IPS-18a (cell line): ENCODE data around the gene SLC20A1.
"Not testable (repeated sequence)": the region's sequence is repeated elsewhere in the genome, so short reads cannot be mapped to it uniquely, and the experiment has no call there.

Source experiments
- H3K27ac ChIP-seq: one replicate; pipeline ENCODE4 v1.5.1; 2013; ENCODE audit warnings: low read length
- H3K27me3 ChIP-seq: one replicate; pipeline ENCODE4 v1.6.1; 2013; ENCODE audit warnings: mild to moderate bottlenecking, low read length; ENCODE audit not compliant: control insufficient read depth, insufficient read depth
- H3K36me3 ChIP-seq: one replicate; pipeline ENCODE4 v1.6.1; 2013; ENCODE audit warnings: low read depth, low read length; ENCODE audit not compliant: control insufficient read depth
- H3K4me1 ChIP-seq: one replicate; pipeline ENCODE4 v1.6.1; 2013; ENCODE audit warnings: low read depth, low read length; ENCODE audit not compliant: control insufficient read depth
- H3K4me3 ChIP-seq: one replicate; pipeline ENCODE4 v1.5.1; 2013; ENCODE audit warnings: low read length
- H3K9ac ChIP-seq: one replicate; pipeline ENCODE4 v1.6.1; 2013; ENCODE audit warnings: mild to moderate bottlenecking, low read length, moderate library complexity
- H3K9me3 ChIP-seq: one replicate; pipeline ENCODE4 v1.6.1; 2013; ENCODE audit warnings: low read depth, low read length; ENCODE audit not compliant: control insufficient read depth

SLC20A1 gene

DNA sequence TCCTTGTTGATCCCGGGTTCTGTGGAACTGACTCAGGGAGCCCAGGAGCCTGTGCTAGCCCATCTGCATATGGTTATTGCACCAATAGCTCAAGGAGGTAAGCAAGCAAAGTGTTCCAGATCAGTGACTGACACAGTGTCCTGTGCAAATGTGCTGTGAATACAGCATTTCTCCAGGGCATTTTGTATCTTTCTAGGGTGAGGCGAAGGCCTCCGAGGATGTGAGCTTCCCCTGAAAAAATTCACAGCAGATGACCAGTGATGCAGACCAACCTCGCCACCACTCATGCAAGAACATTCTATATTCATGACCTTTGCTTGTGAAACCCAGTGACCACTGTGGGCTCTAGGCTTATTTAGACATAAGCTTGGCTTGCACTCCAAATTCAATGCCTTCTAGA, 59.8 kb downstream of the SLC20A1 start:
- Histone ChIP-seq H3K27ac (no peak overlapping the region), H3K4me1 (no peaks in the 10 kb centered on the region), H3K4me3 (no peak overlapping the region), H3K9me3 (no peaks in the 10 kb centered on the region), H3K36me3 (no peaks in the 10 kb centered on the region), H3K27me3 (no peaks in the 10 kb centered on the region), H3K9ac (no peak overlapping the region)

DNA sequence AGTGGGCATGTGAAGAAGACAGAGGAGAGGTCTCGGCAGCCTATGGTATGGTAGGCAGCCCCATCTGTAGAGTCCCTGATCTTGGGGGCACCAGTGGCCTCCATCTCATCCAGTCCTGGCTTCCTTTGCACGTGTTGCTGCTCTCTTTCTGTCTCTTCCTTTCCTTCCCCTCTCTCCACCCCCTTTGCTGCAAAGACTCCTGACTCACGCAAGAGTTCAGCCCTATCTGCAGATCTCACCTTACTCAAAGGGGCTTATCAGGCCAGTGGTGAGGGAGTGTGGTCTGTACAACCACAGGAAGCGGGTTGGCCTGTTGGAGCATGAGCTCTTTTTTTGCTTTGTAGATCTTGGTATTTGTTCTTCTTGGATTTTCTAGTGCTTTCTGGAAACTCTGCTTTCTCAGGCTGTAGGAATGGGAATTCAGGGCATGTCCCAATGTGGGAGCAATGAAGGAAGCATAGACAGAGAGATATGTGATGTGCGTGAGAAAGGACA, 60.5 kb downstream of the SLC20A1 start:
- Histone ChIP-seq H3K9me3 (no peaks in the 10 kb centered on the region), H3K27me3 (no peaks in the 10 kb centered on the region), H3K4me1 (no peaks in the 10 kb centered on the region), H3K27ac (no peak overlapping the region), H3K9ac (no peak overlapping the region), H3K36me3 (no peaks in the 10 kb centered on the region), H3K4me3 (no peak overlapping the region)

DNA sequence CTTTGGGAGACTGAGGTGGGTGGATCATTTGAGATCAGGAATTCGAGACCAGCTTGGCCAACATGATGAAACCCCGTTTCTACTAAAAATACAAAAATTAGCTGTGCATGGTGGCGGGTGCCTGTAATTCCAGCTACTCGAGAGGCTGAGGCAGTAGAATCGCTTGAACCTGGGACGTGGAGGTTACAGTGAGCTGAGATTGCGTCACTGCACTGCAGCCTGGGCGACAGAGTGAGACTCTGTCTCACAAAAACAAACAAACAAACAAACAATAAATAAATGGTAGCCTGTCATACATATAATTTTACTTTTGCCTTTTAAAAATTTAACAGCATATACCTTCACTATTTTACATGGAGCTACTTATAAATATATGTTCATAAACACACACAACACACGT, 61.2 kb downstream of the SLC20A1 start:
- not testable (repeated sequence) for H3K9me3 ChIP-seq, H3K36me3 ChIP-seq, H3K27ac ChIP-seq, H3K9ac ChIP-seq, H3K4me3 ChIP-seq, H3K4me1 ChIP-seq, H3K27me3 ChIP-seq

DNA sequence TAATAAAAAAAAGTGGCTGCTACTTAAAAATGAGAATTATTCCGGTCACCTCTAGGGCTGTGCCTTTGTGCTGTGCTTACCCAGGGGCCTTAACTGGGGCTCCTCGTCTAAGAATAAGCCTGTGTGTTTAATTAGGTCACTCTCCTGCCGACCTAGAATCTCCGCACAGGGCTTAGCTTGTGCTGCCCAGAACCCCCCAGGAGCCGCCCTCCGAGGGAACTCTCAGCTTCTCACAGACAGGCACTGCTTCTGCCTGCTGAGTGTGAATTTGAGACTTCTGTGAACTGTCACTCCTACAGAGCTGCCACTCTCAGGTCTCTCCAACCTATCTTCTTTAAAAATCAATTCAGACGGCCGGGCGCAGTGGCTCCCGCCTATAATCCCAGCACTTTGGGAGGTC, 63.2 kb downstream of the SLC20A1 start:
- Histone ChIP-seq H3K9me3 (no peaks in the 10 kb centered on the region), H3K27me3 (no peaks in the 10 kb centered on the region), H3K36me3 (no peaks in the 10 kb centered on the region), H3K4me3 (no peak overlapping the region), H3K4me1 (no peaks in the 10 kb centered on the region), H3K27ac (no peak overlapping the region), H3K9ac (no peak overlapping the region)

DNA sequence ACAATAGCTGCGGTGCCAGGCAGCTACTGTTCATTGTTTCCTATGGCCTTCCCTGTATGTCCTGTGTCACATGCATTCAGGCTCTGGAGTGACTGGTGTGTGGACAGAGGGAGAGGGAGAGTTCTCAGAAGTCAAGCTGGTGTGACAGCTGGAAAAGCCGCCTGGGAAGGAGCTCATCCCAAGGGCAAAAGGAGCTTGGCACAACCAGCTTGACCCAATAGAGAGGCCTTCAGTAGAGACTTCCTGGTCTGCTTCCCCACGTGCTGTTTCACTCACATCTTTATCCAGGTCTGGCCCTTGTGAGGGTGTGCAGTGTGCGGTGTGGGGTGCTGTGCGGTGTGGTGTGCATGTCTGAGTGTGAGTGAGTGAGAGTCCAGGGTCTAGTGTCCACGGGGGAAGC, 64.0 kb downstream of the SLC20A1 start:
- no peak overlapping the region for H3K4me3 ChIP-seq
- H3K27ac ChIP-seq: no peak overlapping the region
- no peaks in the 10 kb centered on the region for H3K4me1 ChIP-seq
- no peaks in the 10 kb centered on the region for H3K27me3 ChIP-seq
- H3K9ac ChIP-seq: no peak overlapping the region
- H3K36me3 ChIP-seq: no peaks in the 10 kb centered on the region
- no peaks in the 10 kb centered on the region for H3K9me3 ChIP-seq

DNA sequence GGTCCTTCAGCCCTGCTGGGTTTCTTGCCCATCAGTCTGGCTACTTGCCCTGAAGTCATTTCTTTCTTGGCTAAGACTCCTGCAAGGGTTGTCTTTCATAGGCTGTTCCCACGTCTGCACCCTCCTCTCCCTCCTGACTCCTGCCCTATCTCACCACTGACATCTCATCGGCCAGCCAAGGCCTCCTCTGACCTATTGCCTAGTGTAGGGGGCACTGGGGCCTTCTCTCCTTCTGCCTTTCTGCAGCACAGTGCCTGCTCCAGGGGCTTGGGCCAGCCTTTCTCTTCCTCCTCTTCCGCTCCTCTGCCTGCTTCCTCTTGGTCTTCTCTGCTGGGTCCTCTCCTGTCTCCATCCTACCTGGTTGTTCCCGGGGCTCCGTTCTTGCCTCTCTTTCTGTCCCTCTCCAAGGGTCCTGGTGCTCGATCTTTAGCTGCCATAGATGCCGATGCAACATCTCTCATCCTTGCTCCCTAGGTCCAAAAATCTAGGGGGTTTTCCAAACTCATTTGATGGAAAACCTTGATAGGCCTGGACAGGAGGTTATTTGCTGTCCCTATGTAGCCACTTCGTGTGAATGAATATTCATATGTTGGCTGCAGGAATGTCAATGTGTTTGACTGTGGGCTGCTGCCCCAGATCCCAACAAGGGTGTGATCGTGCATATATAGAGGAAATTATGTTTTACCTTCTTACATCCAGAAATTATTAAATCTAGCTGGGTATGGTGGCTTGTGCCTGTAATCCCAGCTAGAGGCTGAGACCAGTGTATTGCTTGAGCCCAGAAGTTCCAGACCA, 65.4 kb downstream of the SLC20A1 start:
- H3K27me3 ChIP-seq: no peaks in the 10 kb centered on the region
- H3K4me3 ChIP-seq: no peak overlapping the region
- H3K36me3 ChIP-seq: no peaks in the 10 kb centered on the region
- no peaks in the 10 kb centered on the region for H3K4me1 ChIP-seq
- H3K9me3 ChIP-seq: no peaks in the 10 kb centered on the region
- H3K9ac ChIP-seq: no peak overlapping the region
- H3K27ac ChIP-seq: no peak overlapping the region

DNA sequence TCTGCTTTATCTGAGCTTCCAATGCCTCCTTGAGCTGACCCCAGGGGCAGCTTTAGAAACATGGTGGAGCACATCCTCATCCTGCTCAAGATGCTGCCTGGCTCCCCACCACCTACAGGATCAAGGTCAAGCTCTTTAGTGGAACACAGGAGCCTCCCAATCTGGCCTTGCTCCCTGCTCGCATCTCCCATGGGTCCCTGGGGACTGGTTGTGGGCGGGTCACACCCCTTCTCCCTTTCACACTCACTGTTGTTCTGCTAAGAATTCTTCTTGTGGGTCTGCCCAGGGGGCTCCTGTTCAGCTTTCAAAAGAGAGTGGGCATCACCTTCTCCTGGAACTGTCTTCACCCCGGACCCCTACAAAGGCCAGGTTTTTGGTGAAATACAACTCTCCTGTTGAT, 66.7 kb downstream of the SLC20A1 start:
- H3K27ac ChIP-seq: no peak overlapping the region
- H3K9ac ChIP-seq: no peak overlapping the region
- H3K9me3 ChIP-seq: no peaks in the 10 kb centered on the region
- H3K4me3 ChIP-seq: no peak overlapping the region
- no peaks in the 10 kb centered on the region for H3K27me3 ChIP-seq
- H3K36me3 ChIP-seq: no peaks in the 10 kb centered on the region
- H3K4me1 ChIP-seq: no peaks in the 10 kb centered on the region

DNA sequence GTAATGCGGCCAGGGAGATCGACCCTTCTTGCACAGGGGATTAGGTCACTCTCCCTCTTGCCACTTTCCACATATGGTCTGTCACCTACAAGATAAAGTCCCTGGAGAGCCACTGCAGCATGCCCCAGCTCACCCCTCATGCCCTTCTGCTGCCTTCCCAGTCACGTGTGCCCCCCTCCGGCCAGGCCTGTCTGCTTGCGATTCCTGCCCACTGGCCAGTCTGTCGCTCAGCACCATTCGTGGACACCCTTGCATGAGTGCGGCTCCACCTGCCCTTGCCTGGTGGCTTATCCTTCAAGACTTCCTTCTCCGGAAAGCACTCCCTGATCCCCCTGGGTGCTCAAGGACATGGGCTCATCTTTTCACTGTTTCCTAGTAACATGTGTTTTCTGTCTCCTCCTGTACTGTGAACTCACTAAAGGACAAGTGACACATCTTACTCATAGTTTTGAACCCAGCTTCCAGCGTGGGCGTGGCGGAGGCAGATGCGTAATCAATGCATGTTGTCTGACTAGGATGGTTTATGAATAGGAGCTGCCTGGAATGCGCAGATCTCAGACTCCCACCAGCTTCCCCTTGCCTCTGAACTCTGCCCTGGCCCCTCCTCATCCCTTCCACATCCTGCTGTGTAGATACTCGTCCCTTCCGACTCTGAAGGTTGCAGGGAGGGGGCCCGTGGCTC, 67.3 kb downstream of the SLC20A1 start:
- H3K27ac ChIP-seq: no peak overlapping the region
- H3K9ac ChIP-seq: no peak overlapping the region
- H3K36me3 ChIP-seq: no peaks in the 10 kb centered on the region
- H3K4me1 ChIP-seq: no peaks in the 10 kb centered on the region
- H3K9me3 ChIP-seq: no peaks in the 10 kb centered on the region
- H3K4me3 ChIP-seq: no peak overlapping the region
- no peaks in the 10 kb centered on the region for H3K27me3 ChIP-seq
